Inflammatory macrophage treated with lipopolysaccharide for 1 hour (primary cell): ENCODE measurements around the gene HOXD11.
A peak's percentile ranks its signal among the peaks of the same experiment; 100 is the strongest.

Source experiments
- DNase-seq, 2 donors: peaks; one replicate each; pipeline ENCODE4 v3.0.0-alpha.2; 2020 to 2022

HOXD11 gene

DNA sequence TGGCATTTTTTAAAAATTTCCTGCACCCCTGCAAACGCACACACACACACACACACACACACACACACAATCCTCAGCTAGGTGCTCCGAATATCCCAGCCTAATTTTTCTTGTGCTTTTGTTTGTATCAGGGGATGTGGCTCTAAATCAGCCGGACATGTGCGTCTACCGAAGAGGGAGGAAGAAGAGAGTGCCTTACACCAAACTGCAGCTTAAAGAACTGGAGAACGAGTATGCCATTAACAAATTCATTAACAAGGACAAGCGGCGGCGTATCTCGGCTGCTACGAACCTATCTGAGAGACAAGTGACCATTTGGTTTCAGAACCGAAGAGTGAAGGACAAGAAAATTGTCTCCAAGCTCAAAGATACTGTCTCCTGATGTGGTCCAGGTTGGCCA is 12.7 kb upstream of the HOXD11 start:
- DNase-seq: no peak

DNA sequence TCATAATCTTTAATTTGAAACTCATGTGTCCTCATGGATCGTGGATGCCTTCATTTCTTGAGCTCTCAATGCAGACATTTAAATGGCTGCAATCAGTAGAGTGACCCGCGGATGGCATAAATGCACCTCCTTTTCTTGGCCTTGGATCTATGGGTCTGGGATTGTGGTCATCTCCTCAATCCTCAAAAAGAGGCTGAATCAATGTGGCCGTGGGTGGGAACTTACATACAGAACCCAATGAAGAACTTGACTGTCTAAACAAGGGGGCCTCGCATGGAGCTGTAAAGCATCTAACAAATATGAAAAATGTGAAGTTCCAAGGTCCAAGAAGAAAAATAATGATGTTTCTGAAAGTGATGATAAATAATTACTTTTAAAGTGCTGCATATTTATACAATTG is 11.7 kb upstream of the HOXD11 start:
- no peak for DNase-seq

DNA sequence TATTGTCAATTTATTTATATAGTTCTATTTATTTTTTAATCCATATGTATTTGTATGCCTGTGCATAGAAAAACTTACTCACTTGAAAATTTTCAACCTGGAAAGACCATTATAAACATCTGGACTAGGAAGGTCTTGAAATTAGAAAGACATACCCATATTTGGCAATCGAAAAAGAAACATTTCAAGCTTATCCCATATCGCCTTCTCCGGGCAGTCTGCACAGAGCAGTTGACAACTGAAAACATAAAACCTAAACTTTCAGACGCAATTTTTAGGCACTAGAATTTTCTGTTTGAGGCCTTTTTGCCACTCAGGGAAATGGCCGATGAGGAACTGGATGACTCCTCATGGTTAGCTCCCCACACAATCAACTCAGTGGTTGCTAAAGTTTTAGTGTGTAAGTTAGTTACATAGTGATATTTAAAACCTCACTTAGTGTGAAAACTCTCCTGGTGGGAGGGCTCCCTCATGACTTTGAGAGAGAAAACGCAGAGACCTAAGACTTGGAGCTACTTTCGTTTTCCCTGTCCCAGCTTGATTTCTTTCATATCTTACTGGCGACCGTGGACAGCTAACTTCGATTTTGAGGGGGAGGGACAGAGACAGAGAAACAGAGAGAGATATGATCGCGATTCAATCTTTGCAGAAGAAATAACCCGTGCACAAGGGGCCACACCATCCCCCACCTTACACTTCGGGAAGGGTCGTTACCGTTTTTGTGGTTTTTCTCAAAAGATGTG is 10.7 kb upstream of the HOXD11 start:
- no peak for DNase-seq

- DNase-seq: peak; percentile 28 to 65
Measured at GRCh38 chr2:176096986-176097819, 9.9 kb upstream of the HOXD11 start.

DNA sequence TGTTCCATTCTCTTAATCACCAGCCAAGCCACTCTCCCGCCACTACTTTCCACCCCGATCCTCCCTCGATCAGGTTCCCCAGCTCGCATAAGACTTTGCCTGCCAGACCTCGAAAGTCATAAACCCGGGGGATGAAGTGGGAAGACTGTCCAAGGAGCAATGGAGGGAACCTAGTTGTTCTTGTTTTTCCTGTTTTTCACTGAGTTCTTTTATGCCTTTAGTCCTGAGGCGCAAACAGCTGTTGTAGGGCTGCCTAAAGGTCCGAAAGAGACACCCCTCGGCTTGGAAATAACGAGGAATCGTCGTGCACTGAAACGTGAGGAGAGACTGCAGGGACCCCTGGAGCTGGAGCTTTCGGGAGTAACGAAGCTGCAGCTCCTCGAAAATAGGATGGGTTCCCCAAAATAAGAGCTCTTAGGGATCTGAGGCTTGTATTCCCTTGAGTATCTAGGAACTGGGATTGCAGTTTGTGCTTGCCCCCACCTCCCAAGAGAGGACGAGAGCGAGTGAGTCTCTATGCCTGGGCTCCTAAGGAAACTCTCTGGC is 9.2 kb upstream of the HOXD11 start:
- DNase-seq: no peak

GRCh38 chr2:176098366-176099158 is 8.5 kb upstream of the HOXD11 start:
- DNase-seq: no peak

DNA sequence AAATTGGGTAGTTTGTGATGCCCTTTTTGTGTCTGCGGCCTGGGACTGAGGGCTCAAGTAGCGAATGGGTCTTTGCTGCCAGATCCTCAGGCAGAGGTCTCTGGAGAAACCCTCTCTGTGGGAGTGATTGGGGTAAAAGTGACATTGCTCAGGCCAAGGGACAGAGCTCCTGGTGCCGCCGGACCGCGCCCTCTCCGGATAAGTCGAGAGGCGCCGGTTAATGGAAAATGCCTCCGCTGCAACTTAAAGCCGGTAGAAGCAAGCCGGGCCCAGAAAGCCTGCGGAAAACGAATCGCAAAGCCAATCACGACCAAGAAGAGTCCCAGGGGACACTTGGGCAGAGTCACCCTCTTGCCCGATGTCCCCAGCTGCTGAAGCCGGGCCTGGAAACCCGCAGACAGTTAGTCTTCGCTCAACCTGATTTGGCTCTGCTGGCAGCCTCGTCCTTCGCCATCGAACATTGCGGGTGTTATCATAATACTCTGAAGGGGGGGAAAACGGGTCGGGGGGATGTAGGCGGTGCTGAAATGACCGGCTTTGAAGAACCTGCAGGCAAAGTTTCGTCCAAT is 7.8 kb upstream of the HOXD11 start:
- DNase-seq: no peak

DNA sequence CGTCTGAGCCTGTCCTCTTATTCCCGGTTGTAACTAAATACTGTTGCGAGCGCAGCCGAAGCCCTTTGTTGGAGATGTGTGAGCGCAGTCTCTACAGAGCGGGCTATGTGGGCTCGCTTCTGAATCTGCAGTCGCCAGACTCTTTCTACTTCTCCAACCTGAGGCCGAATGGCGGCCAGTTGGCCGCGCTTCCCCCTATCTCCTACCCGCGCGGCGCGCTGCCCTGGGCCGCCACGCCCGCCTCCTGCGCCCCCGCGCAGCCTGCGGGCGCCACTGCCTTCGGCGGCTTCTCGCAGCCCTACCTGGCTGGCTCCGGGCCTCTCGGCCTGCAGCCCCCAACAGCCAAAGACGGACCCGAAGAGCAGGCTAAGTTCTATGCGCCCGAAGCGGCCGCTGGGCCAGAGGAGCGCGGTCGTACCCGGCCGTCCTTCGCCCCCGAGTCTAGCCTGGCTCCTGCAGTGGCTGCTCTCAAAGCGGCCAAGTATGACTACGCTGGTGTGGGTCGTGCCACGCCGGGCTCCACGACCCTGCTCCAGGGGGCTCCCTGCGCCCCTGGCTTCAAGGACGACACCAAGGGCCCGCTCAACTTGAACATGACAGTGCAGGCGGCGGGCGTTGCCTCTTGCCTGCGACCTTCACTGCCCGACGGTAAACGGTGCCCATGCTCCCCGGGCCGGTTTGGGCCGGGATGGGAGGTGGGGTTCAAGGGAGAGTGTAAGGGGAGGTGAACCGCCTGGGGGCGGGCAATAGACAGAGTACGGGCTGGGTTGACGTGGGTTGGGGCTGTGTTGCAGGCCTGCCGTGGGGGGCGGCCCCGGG is 7.1 kb upstream of the HOXD11 start, which contains the start of gene HOXD12:
Gene HOXD12 (plus strand): TSS at position 68 of the 819 bp plus-strand sequence. CDS start 7 bp downstream, at position 75.
- no peak for DNase-seq

DNA sequence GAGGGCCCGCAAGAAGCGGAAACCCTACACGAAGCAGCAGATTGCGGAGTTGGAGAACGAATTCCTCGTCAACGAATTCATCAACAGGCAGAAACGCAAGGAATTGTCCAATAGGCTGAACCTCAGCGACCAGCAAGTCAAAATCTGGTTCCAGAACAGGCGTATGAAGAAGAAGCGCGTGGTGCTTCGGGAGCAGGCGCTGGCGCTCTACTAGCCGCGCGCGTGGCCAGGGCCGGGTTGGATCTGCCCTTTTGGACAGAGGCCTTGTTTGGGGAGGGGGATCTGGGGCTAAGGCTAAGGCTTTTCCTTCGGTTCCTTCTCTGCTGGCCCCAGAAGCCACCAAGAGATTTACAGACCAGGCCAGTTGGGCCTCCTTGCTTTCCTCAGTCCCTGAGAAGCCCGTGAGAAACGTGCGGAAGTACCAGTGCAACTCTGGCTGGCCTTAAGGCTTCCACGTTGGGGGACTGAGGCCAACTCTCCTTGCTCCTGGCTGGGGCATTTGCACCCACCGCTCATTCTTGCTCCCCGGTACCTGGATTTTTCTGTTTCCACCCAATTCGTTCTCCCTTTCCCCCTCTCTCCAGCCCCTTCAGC is 6.4 kb upstream of the HOXD11 start:
- no peak for DNase-seq

DNA sequence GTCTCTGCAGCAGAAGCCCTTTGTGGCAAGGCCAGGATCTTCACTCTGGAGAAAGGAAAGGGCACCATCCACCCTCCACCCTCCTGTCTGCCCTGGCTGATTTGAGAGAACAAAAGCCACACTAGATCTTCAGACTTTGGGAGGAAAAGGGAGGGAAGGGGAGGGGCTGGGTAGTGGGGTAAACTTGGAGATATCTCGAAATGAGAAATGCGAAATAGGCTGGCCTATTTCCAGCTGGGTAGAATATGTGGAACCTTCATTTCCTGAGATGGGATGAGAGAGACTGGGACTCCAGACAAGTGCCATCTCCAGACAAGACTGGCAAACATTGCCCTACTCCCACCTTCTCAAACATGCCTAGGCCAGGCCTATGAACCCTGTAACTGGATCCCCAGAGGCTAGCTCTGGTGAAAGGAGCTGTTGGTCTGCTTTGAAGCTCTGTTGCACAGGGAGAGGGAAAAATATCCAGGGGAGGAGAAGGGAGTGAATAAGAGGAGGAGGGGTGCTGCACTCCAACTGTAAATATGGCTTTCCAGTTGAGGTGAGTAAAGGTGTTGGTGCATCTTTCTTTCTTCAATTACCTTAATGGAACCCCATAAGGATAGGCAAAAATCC is 5.8 kb upstream of the HOXD11 start:
- DNase-seq: no peak

DNA sequence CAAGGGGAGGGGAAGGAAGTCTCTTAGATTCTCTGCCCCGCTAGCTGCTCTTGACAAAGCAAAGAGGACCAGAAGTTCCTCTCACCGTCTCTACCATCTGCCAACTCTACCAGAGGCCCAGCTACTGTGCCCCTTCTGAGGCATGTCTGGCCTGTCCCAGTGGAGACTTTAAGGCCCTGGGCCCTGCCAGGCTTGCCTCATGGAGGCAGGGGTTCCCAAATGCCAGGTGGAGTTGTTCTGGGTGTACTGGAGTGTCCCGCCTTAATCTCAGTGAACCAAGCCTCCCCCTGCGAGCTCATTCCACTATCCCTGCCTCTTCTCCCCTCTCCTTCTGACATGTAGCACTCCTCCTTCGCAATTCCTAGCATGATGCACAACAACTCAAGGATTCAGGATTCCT is 5.2 kb upstream of the HOXD11 start:
- DNase-seq: no peak

DNA sequence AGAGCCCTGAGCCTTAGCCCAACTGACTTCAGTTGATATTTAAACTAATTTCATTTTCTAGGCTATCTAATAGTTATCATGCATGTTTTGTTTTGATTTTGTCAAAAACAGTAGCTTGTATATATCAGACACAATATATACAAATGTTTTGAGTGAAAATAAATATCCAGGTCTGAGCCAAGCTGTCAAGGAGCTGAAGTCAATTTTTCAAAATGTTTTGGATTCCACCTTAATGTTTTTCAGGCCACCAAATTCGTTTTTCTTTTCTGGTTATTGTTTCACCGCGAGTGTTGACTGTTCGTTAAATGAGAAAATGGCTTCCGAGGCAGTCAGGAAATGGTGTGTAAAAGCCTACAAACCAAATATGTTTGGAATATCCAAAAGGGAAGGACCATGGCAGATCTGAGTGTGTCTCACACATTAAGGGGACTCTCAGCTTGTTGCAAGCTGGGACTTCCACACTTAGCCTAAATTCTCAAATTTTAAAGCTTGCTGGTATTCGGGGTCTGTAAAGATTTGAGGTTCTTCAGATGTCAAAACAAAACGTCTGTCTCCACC is 4.7 kb upstream of the HOXD11 start:
- DNase-seq: no peak

DNA sequence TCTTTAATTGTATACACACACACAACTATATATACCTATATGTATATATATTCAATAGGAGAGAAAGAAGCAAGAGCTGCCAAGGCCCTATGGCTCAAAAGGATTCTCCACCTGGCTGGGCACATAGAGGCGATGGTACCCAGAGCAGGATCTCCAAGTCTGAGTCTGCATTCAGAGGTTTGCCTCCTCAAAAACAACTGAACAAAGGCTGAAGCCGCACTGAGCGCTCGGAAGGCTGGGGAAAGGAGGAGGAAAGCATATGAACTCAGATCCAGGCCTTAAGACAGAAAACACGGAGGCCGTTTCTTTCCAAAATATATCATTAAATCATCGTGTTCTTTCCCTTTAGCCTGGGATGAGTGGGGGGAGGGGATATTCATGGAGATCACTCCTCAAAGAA is 3.9 kb upstream of the HOXD11 start:
- DNase-seq: no peak

GRCh38 chr2:176103742-176104315 is 3.3 kb upstream of the HOXD11 start:
- no peak for DNase-seq

GRCh38 chr2:176104316-176105077 is 2.6 kb upstream of the HOXD11 start:
- DNase-seq: no peak

DNA sequence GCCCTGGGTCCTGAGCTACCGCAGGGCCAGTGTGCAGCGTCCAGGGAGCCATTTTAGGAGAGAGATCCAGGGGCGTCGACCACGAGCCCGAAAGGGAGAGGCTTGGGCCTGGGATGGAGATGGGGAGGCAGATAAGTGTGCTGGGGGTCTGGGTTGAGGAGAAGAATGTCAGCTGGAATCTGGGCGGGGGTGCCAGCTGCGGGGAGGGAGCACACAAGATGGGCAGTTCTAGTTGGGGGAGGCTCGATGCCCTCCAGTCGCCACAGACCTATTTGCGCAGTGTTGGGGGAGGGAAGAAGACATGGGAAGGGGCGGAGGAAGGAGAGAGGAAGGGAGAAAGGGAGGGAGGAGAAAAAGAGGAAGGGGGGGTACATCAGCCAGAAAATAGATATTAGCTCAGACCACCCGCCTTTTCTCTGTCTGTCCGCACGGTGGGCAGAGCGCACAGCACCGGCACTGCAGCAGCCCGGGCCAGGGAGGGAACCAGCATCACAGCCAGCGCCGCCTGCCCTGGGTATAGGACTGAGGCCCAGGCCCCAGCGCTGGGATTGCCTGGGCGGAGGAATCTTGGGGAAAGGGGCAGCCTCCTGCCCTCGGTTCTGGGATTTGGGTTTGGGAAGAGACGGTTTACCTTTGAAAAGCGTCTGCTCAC is 1.9 kb upstream of the HOXD11 start:
- DNase-seq: no peak

GRCh38 chr2:176105730-176106580 is 1.1 kb upstream of the HOXD11 start:
- DNase-seq: no peak

DNA sequence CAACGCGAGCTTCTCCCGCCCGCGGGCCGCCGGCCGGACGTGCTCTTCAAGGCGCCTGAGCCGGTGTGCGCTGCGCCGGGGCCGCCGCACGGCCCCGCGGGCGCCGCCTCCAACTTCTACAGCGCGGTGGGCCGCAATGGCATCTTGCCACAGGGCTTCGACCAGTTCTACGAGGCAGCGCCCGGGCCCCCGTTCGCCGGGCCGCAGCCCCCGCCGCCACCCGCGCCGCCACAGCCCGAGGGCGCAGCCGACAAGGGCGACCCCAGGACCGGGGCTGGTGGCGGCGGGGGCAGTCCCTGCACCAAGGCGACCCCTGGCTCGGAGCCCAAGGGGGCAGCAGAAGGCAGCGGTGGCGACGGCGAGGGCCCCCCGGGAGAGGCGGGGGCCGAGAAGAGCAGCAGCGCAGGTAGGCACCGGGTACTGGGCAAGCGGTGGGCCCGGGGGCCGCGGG is 676 bp downstream of the HOXD11 start:
- no peak for DNase-seq
